GM10248 (cell line): Measurements from ENCODE around the gene ART5.

Experiments used
- CTCF ChIA-PET: fragments of 300-600 bp; sonication (Branson Sonifier 250); formaldehyde crosslinking; extraction: SDS; loops from one replicate; lab custom pipeline; 2021; ENCODE audit warnings: antibody characterized with exemption; lab: Yijun Ruan, JAX
- POLR2A ChIA-PET: fragments of 350-650 bp; sonication (Branson Sonifier 250); formaldehyde crosslinking; extraction: SDS; loops from one replicate; lab custom pipeline; 2020; ENCODE audit warnings: antibody characterized with exemption; lab: Yijun Ruan, JAX
- DNase-seq: peaks from one replicate; pipeline ENCODE4 v3.0.0; 2012; ENCODE audit errors: extremely low spot score
- TF ChIP-seq, protein P1 (sequence below): IDR thresholded peaks from 2 replicates; pipeline ENCODE4 v1.5.1; 2012; ENCODE audit warnings: mild to moderate bottlenecking, low read depth; ENCODE audit errors: extremely low read depth, missing control alignments, control extremely low read depth

The ART5 gene

DNA sequence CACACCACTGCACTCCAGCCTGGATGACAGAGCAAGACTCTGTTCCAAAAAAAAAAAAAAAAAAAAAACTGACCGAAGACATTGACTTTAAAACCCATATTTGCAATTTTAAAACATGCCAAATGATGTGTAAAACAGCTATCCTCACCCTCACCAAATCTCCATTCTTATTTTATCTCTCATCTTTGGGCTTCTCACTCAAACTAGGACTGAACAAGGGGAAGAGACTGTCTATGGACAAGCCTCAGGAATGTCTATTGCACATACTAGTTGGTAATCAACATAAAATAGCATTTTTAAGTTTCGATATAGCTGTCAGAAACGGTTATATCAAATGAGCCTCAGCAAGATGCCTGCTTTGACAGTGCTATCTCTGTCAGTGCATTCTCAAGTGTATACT, 37.3 kb upstream of the ART5 start:
- CTCF ChIA-PET = no interaction called here
- POLR2A ChIA-PET = interaction anchor here (0.5 kb wide), 1 partner anchor 666 kb away, joined by 7 read pairs; no protein-coding TSS in a partner anchor
- DNase-seq = no peak

DNA sequence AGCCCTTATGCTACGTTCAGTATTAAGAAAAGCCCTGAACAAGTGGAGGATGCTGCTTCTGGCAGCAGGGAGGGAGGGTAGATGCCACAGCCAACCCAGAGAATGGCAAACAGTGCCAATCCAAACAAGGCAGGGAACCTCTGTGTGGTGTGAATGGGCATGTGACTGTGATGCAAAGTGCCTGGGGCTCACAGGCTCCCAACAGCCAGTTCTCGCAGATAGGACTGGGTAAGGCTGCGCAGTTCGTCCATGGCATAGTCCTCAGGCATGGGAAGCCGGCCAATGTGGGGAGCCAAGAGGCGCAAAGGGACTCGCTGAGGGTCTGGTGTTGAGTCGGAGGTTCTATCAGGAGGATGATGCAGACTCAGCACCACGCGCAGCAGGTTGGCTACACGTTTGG, 34.2 kb upstream of the ART5 start:
- DNase-seq = no peak
- ChIA-PET POLR2A (no interaction called here), CTCF (no interaction called here)
- TF ChIP-seq, protein P1, sequence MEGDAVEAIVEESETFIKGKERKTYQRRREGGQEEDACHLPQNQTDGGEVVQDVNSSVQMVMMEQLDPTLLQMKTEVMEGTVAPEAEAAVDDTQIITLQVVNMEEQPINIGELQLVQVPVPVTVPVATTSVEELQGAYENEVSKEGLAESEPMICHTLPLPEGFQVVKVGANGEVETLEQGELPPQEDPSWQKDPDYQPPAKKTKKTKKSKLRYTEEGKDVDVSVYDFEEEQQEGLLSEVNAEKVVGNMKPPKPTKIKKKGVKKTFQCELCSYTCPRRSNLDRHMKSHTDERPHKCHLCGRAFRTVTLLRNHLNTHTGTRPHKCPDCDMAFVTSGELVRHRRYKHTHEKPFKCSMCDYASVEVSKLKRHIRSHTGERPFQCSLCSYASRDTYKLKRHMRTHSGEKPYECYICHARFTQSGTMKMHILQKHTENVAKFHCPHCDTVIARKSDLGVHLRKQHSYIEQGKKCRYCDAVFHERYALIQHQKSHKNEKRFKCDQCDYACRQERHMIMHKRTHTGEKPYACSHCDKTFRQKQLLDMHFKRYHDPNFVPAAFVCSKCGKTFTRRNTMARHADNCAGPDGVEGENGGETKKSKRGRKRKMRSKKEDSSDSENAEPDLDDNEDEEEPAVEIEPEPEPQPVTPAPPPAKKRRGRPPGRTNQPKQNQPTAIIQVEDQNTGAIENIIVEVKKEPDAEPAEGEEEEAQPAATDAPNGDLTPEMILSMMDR = no peak

More for the DNA sequence above, 37.3 kb upstream of the ART5 start:
- TF ChIP-seq, protein P1 = no peak

DNA sequence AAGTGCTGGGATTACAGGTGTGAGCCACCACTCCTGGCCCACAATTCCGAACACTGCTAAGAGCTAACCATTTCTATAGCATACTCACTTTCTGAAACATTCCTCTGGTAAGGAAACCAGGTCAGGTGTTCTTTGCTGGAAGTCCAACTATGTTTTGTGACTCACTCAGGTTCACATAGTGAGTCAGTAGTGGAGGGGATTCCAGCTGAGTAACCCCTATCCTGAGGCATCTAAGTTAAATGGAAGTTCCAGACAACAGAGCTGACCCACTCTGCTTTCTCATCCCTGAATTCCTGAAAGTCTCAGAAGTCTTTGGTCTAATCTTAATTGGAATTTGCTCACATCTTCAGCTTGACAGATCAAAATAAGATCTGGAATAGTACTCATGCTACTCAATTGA, 32.4 kb upstream of the ART5 start:
- CTCF ChIA-PET = no interaction called here
- POLR2A ChIA-PET = no interaction called here
- TF ChIP-seq, protein P1 = no peak

DNA sequence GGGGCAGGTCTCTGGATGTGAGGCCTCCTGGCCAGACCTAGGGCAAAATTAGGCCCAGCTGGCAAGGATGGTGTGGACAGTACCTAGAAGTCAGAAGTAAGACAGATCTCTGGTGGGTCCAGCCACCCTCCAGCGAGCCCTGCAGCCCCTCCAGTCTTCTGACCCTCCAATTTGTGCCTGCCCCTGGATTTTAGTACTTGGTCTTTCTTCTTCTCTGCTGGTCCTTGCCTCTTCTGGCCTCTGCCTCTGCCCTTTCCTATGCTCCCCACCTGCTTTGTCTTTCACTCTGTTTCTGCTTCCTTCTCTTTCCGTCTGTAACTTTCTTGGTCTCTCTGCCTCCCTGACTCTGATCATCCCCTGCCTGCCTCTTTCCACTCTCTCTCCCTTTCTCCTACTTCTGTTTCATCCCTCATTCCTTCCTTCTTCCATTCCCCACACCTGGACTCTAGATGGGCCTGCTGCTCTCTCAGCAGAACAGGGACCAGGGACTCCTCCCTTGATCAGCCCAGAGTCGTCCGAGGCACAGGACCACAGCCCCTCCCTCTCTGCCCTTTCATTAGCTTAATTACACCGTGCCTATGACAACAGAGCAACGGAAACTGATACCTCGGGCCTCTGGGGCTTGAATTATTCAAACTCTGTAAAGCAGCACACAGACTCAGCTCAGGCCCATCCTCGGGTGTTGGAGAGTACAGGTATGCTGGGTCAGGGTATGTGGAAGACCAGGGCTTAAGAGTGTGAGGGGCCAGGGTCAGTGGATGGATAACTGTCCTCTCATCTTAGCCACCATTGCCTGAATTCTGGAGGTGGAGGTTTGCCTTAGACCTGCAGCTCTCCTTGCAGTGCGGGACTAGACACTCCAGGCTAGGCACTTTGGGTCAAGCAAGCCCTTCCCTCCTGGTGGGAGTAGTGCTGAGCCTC, 29.8 kb upstream of the ART5 start, which contains the start of gene CHRNA10:
CHRNA10 (minus strand) TSS at position 51 of the 921 bp plus-strand sequence. CDS start 72 bp downstream, outside the sequence.
- TF ChIP-seq, protein P1 = no peak
- no peak for DNase-seq
- CTCF ChIA-PET = interaction anchor here (1.9 kb wide), 1 partner anchor 15 kb away, joined by 7 read pairs; no protein-coding TSS in a partner anchor
- POLR2A ChIA-PET = no interaction called here

More for the DNA sequence above, 32.4 kb upstream of the ART5 start:
- DNase-seq = no peak

DNA sequence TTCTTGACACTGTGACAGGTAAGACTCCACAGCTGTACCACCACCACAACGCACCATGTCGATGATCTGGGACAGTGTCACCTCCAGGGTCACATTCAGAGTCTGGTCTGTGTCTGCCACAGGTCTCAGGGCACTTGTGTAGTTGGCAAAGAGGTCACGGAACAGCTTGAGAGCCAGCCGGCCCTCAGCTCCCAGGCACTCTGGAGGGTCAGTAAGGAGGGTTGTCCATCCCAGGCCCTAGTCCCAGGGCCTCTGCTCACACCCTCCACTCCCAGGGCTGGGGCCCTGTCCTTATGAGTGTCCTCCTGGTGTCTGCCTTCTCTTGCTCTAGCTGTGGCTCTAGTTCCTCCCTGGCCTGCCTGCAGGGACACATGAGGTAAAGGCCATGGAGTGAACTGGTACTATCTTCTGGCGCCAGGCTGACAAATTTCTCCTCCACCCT, 28.0 kb upstream of the ART5 start:
- DNase-seq = no peak
- CTCF ChIA-PET = interaction anchor here (1.9 kb wide), 1 partner anchor 13 kb away, joined by 7 read pairs; no protein-coding TSS in a partner anchor
- POLR2A ChIA-PET = no interaction called here
- TF ChIP-seq, protein P1 = no peak

DNA sequence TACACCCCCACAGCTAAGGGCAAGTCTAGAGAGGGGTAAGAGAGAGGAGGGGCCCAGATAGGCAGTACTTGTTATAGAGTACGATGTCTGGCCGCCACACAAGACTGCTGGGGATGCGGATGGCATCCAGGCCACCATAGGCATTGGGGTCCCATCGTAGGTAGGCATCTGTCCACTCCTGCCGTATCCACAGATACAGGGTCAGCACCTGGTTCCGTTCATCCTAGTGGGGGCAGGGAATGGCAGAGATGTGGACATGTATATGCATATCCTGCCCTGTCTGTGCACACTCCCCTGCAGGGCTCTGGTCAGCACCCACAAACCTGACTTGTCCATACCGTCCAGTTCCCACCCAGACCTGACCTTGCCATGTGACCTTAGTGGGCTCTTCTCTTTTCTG, 27.3 kb upstream of the ART5 start:
- no peak for DNase-seq
- TF ChIP-seq, protein P1 = no peak
- CTCF ChIA-PET = no interaction called here
- POLR2A ChIA-PET = no interaction called here
